Measurements from ENCODE around the gene RIMBP2.

DNA sequence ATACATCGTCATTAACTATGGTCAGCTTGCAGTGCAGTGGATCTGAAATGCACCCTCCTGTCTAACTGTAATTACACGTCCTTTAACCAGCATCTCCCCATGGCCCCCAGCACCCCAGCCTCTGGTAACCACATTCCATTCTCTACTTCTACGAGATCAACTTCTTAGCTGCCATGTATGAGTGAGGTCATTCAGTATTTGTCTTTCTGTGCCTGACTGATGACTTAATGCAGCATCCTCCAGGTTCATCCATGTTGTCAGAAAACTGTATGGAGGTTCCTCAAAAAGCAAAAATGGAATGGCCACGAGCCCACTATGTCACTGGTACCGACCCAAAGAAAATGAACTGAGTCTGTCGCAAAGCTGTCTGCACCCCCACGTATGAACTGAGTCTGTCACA, 107.3 kb downstream of the RIMBP2 start:
- no peak for TF ChIP-seq GATA3 (IDR thresholded peaks at IDR 0.05; ENCODE audit: low read depth, low read length)
- TF ChIP-seq GATA2 (IDR thresholded peaks at IDR 0.05; ENCODE audit: low read depth, low read length): no peak

All from SH-SY5Y (cell line).